ENCODE data around the gene MYL7.

DNA sequence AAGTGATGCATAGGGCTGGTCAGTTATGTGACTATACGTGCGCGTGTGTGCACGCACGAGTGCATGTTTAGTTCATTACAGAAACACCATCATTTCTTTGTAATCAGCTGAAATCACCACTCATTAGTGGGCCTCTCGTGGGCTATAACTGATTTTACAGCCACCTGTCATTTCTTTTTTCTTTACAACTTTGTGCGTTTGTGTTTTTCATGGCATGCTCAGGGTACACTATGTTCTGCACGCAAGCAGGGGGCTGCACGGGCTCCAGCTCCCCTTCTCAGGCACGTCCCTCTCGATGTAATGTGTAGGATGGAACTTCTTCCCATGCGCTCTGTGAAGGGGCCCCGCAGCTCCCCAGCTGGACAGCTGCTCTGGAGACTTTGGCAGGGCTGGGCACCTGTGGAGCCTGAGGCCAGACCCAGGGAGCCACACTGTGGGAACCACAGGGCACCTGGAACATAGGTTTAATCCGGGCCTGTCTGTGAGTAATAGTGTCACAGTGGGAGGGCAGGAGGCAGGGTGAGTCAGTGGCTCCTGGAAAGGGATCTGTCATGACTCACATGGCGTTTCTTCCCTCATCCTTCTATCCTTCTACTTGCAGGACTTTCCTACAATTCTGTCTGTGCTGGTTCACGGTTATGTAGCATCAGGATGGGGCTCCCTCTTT is 43.2 kb upstream of the MYL7 start:
- no peak for TF ChIP-seq CTCF (conservative IDR thresholded peaks at IDR 0.05 in 1 of 2, IDR thresholded peaks at IDR 0.05 in 1 of 2; ENCODE audit: low read depth in 1 of 2, low read length in 2 of 2)
- no peak for TF ChIP-seq EZH2 (IDR thresholded peaks at IDR 0.05; ENCODE audit: low read length, missing control alignments)

Data from fibroblast of lung (primary cell).